ENCODE data around the gene TOP3A.

TOP3A gene

GRCh38 chr17:18233803-18234518, 80.8 kb downstream of the TOP3A start:
- Histone ChIP-seq H3K27me3 (replicated peaks) (no peaks in the 10 kb centered on the region), H3K4me3 (ENCODE audit: low read depth, low read length) (no peak overlapping the region), H3K27ac (no peak overlapping the region), H3K36me3 (replicated peaks) (peaks cover 43% of the 10 kb centered on the region)
- in situ Hi-C loops (cut with HindIII; ENCODE audit: low pct_ligation_motif_present, low sequenced_read_pairs), result no loop called here
- TF ChIP-seq CTCF (IDR thresholded peaks at IDR 0.05; ENCODE audit: low read depth, low read length, missing control alignments), result no peak
- no peak for DNase-seq

- no peak for TF ChIP-seq CTCF (IDR thresholded peaks at IDR 0.05; ENCODE audit: low read depth, low read length, missing control alignments)
- Histone ChIP-seq H3K27me3 (replicated peaks) (no peaks in the 10 kb centered on the region), H3K27ac (no peak overlapping the region), H3K4me3 (ENCODE audit: low read depth, low read length) (no peak overlapping the region), H3K36me3 (replicated peaks) (peaks cover 20% of the 10 kb centered on the region)
- in situ Hi-C loops (cut with HindIII; ENCODE audit: low pct_ligation_motif_present, low sequenced_read_pairs), result no loop called here
- DNase-seq, result no peak
These were observed 83.6 kb downstream of the TOP3A start for GRCh38 chr17:18231164-18231563.

- DNase-seq, result no peak
- H3K27ac ChIP-seq, result no peak overlapping the region
- no peak overlapping the region for H3K4me3 ChIP-seq (ENCODE audit: low read depth, low read length)
- TF ChIP-seq CTCF (IDR thresholded peaks at IDR 0.05; ENCODE audit: low read depth, low read length, missing control alignments), result no peak
- peaks cover 15% of the 10 kb centered on the region for H3K36me3 ChIP-seq (replicated peaks)
- in situ Hi-C loops (cut with HindIII; ENCODE audit: low pct_ligation_motif_present, low sequenced_read_pairs), result no loop called here
- H3K27me3 ChIP-seq (replicated peaks), result no peaks in the 10 kb centered on the region
These were observed 84.3 kb downstream of the TOP3A start for GRCh38 chr17:18230288-18231141.

GRCh38 chr17:18229771-18230170, 85.0 kb downstream of the TOP3A start:
- H3K27me3 ChIP-seq (replicated peaks), result no peaks in the 10 kb centered on the region
- peaks cover 8% of the 10 kb centered on the region for H3K36me3 ChIP-seq (replicated peaks)
- H3K27ac ChIP-seq, result no peak overlapping the region
- in situ Hi-C loops (cut with HindIII; ENCODE audit: low pct_ligation_motif_present, low sequenced_read_pairs), result no loop called here
- TF ChIP-seq CTCF (IDR thresholded peaks at IDR 0.05; ENCODE audit: low read depth, low read length, missing control alignments), result no peak
- DNase-seq, result no peak
- H3K4me3 ChIP-seq (ENCODE audit: low read depth, low read length), result no peak overlapping the region

GRCh38 chr17:18229254-18229653, 85.5 kb downstream of the TOP3A start:
- no peak for DNase-seq
- in situ Hi-C loops (cut with HindIII; ENCODE audit: low pct_ligation_motif_present, low sequenced_read_pairs), result no loop called here
- TF ChIP-seq CTCF (IDR thresholded peaks at IDR 0.05; ENCODE audit: low read depth, low read length, missing control alignments), result no peak
- Histone ChIP-seq H3K4me3 (ENCODE audit: low read depth, low read length) (no peak overlapping the region), H3K27me3 (replicated peaks) (no peaks in the 10 kb centered on the region), H3K27ac (no peak overlapping the region), H3K36me3 (replicated peaks) (peaks cover 7% of the 10 kb centered on the region)

All from brain microvascular endothelial cell (primary cell).